HG02884 (cell line): ENCODE results near the gene COL4A1.

Experiments used
- ATAC-seq: cut with Tn5 transposase; IDR thresholded peaks from one replicate; pipeline ENCODE4 v1.9.1; 2021; ENCODE audit warnings: mild to moderate bottlenecking, moderate library complexity; ENCODE audit not compliant: unreplicated experiment

The COL4A1 gene

GRCh38 chr13:110341445-110342244 lies 34.7 kb upstream of the COL4A1 start:
- no peak for ATAC-seq

GRCh38 chr13:110340812-110341444 lies 34.0 kb upstream of the COL4A1 start:
- ATAC-seq = no peak

- ATAC-seq = no peak
Observed at GRCh38 chr13:110339975-110340550, 33.1 kb upstream of the COL4A1 start.

GRCh38 chr13:110339263-110339662 lies 32.3 kb upstream of the COL4A1 start:
- ATAC-seq = no peak

GRCh38 chr13:110338441-110339101 lies 31.6 kb upstream of the COL4A1 start:
- no peak for ATAC-seq

- ATAC-seq = no peak
Observed at GRCh38 chr13:110337247-110337646, 30.3 kb upstream of the COL4A1 start.

GRCh38 chr13:110336681-110337080 lies 29.7 kb upstream of the COL4A1 start:
- ATAC-seq = no peak

GRCh38 chr13:110336108-110336507 lies 29.2 kb upstream of the COL4A1 start:
- ATAC-seq = no peak

- no peak for ATAC-seq
Observed at GRCh38 chr13:110334841-110335490, 28.0 kb upstream of the COL4A1 start.

- ATAC-seq = no peak
Observed at GRCh38 chr13:110334256-110334655, 27.3 kb upstream of the COL4A1 start.

- no peak for ATAC-seq
Observed at GRCh38 chr13:110333837-110334236, 26.9 kb upstream of the COL4A1 start.

- no peak for ATAC-seq
Observed at GRCh38 chr13:110332750-110333149, 25.8 kb upstream of the COL4A1 start.

- no peak for ATAC-seq
Observed at GRCh38 chr13:110331362-110331761, 24.4 kb upstream of the COL4A1 start.

GRCh38 chr13:110330491-110331011 lies 23.6 kb upstream of the COL4A1 start:
- ATAC-seq = no peak

GRCh38 chr13:110329798-110330461 lies 23.0 kb upstream of the COL4A1 start:
- no peak for ATAC-seq

GRCh38 chr13:110329258-110329657 lies 22.3 kb upstream of the COL4A1 start:
- no peak for ATAC-seq

- no peak for ATAC-seq
Observed at GRCh38 chr13:110328573-110328972, 21.6 kb upstream of the COL4A1 start.

GRCh38 chr13:110327051-110327721 lies 20.2 kb upstream of the COL4A1 start:
- ATAC-seq = no peak

- no peak for ATAC-seq
Observed at GRCh38 chr13:110326263-110326904, 19.4 kb upstream of the COL4A1 start.
